LNCaP clone FGC (cell line): ENCODE results near the gene CDC26.

Experiments used
- DNase-seq: peaks from one replicate; pipeline ENCODE4 v3.0.0-alpha.2; 2011; ENCODE audit warnings: low read depth
- H3K4me3 ChIP-seq: 2 replicates; pipeline ENCODE4 v1.5.1; 2011; ENCODE audit warnings: mild to moderate bottlenecking, low read depth, low read length, control low read depth
- TF ChIP-seq, protein P1 (sequence below): IDR thresholded peaks from 2 replicates; pipeline ENCODE4 v1.5.1; 2012; ENCODE audit warnings: mild to moderate bottlenecking; ENCODE audit not compliant: control insufficient read depth, insufficient read depth; ENCODE audit errors: extremely low read depth

CDC26 gene

DNA sequence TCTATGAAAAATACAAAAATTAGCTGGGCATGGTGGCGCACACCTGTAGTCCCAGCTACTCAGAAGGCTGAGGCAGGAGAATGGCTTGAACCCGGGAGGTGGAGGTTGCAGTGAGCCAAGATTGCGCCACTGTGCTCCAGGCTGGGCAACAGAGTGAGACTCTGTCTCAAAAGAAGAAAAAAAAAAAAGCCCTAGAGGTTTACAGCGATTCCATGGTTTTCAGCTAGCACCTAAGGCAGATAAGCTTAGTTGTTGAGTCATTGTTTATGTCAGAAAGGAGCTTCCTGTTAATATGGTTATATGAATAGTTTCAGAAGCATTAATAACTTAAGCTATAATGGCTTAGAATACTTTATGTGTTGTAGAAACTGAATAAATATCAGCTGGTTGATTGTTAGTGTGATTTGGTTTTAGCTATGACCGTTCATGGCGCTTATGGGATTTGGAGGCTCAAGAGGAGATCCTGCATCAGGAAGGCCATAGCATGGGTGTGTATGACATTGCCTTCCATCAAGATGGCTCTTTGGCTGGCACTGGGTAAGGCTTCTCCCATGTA, 14.8 kb upstream of the CDC26 start:
- TF ChIP-seq, protein P1, sequence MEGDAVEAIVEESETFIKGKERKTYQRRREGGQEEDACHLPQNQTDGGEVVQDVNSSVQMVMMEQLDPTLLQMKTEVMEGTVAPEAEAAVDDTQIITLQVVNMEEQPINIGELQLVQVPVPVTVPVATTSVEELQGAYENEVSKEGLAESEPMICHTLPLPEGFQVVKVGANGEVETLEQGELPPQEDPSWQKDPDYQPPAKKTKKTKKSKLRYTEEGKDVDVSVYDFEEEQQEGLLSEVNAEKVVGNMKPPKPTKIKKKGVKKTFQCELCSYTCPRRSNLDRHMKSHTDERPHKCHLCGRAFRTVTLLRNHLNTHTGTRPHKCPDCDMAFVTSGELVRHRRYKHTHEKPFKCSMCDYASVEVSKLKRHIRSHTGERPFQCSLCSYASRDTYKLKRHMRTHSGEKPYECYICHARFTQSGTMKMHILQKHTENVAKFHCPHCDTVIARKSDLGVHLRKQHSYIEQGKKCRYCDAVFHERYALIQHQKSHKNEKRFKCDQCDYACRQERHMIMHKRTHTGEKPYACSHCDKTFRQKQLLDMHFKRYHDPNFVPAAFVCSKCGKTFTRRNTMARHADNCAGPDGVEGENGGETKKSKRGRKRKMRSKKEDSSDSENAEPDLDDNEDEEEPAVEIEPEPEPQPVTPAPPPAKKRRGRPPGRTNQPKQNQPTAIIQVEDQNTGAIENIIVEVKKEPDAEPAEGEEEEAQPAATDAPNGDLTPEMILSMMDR: no peak
- no peak for DNase-seq
- no peak overlapping the region for H3K4me3 ChIP-seq

DNA sequence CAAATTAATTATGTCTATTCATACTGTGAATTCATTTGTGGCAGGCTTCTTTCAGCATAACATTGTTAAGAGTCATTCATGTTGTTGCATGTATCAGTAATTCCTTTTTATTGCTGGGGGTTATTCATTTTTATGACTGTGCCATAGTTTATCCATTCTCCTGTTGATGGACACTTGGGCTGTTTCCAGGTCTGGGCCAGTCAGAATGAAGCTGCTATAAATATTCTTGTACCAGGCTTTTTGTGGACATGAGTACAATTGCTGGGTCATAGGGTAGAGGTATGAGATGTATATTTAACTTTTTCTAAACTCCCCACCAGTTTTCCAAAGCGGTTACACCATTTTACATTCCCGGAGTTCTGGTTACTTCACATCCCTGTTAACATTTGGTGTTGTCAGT, 13.7 kb upstream of the CDC26 start:
- TF ChIP-seq, protein P1: no peak
- H3K4me3 ChIP-seq: no peak overlapping the region
- no peak for DNase-seq

DNA sequence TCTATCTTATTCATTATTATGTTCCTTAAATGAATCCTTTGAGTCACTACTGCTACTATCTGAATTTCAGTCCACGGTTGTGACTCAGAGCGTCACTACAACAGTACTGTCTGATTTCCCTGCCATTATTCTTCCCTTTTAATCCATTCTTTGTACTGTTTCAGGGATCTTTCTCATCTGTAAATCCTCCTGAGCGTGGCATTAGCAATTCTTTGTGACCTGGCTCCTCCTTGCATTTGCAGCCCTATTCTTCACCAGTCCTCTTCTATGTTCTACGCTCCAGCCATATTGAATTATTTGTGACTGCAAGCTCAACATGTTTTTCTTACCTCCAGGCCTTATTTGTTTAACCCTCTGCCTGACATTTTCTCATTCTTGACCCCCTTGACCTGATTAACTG, 6.0 kb upstream of the CDC26 start:
- TF ChIP-seq, protein P1: no peak
- H3K4me3 ChIP-seq: no peak overlapping the region
- no peak for DNase-seq

DNA sequence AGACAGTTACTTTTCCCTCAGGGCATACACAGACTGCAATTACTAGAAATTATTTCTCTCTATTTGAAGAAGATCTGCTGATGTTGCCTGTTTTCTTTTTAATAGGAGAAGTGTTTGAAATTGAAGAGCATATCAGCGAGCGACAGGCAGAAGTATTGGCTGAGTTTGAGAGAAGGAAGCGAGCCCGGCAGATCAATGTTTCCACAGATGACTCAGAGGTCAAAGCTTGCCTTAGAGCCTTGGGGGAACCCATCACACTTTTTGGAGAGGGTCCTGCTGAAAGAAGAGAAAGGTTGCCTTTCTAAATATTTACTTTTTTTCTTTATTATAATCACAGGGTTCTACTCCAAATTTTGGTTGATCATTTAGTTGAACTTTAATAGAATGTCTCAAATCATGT, 3.5 kb upstream of the CDC26 start:
- no peak overlapping the region for H3K4me3 ChIP-seq
- DNase-seq: no peak
- TF ChIP-seq, protein P1: no peak

DNA sequence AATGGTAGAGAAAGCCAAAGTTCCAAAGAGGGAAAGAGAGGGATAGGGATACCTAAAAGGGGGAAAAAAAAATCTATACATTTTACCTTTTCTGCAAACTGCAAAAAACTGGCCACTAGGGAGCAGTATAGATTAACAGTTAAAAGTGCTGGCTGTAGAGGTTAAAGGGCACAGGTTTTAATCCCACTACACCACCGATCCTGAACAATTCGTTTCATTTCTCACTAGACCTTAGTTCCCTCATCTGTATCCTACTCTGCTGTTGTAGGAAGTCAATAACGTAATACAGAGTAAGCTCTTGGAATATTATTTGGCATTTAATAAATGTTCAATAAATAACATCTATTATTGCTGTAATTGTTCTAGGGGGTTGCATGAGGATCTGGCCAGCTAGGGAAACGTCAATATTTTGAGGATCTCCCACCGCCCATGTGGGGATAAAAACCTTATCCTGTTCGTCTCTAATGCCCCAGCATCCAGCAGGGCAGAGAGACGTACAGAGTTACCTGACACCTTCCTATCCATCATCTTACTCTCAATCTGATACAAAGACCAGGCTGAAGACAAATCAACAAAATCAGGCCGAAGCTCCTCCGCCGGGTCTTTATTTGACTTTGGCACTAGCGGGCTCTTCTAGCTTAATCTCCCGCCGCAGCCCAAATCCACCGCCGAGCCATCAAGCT, 757 bp downstream of the CDC26 start:
- TF ChIP-seq, protein P1: peak; percentile 66
- H3K4me3 ChIP-seq: peak overlapping the region; percentile 97
- no peak for DNase-seq

DNA sequence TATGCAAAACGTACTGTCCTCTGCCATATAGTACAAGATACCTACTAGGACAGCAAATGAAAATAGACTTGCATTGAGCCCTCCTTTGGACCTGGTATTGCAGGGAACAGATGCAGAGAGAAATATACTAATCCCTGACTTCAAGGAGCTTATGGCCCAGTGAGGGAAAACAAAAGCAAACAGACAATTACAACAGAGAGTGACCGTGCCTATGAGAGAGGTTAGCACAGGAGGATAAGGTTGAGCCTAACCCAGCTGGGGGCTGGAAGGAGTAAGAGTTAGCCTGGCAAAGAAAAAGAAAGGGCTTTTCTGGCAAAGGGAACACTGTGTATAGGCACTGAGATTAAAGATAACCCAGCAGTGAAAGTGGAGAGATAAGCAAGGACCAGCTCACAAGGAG, 5.5 kb downstream of the CDC26 start:
- TF ChIP-seq, protein P1: no peak
- no peak overlapping the region for H3K4me3 ChIP-seq
- no peak for DNase-seq

DNA sequence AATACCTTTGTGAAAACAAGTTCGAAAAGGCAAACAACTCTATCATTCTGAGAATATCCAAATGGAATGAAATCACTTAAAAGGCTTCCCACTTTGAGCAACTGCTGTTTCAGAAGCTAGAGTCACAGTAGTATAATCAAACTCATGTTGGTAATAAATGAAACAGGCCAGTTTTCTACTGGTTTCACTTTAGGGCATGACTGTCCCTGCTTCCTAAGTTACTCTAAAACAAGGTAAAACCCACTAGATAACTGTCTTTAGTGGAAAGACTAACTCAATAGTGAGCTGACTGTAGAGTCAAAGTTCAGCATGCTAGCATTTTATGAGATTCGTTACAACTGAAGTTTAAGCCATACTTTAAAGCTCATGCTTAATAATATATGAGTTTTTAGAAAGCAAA, 6.0 kb downstream of the CDC26 start:
- TF ChIP-seq, protein P1: no peak
- no peak for DNase-seq
- H3K4me3 ChIP-seq: no peak overlapping the region
